GM12878 (cell line): ENCODE results near the gene LSM14A. TPM values are rescaled to one million over a fixed set of nuclear protein-coding genes. Genes with fewer than 3 reads are reported as not detected.

Experiments
- ATAC-seq: fragments of 200-7000 bp; cut with Tn5 transposase; 3 replicates; pipeline ENCODE4 v1.9.1; 2020; ENCODE audit warnings: mild to moderate bottlenecking, moderate library complexity
- BruUV-seq: library from RNA; stranded (reverse); fragments of 400-500 nt; replicated peaks from 2 replicates; lab custom pipeline; 2021; lab: Mats Ljungman, UMichigan
- CTCF ChIA-PET: fragments of 300-600 bp; sonication (Branson Sonifier 250); formaldehyde crosslinking; extraction: SDS; loops from one replicate; lab custom pipeline; 2021; ENCODE audit warnings: inconsistent platforms; lab: Yijun Ruan, JAX
- POLR2A ChIA-PET: fragments of 350-600 bp; formaldehyde crosslinking; extraction: SDS; loops from one replicate; lab custom pipeline; 2021; ENCODE audit warnings: inconsistent platforms; lab: Charles Lee
- RAD21 ChIA-PET: fragments of 300-600 bp; sonication (Branson Sonifier 250); formaldehyde crosslinking; loops from one replicate; lab custom pipeline; 2023; ENCODE audit warnings: antibody characterized with exemption; ENCODE audit not compliant: unreplicated experiment; lab: Charles Lee
- SMC1A ChIA-PET: fragments of 300-600 bp; sonication (Branson Sonifier 250); formaldehyde crosslinking; loops from one replicate; lab custom pipeline; 2023; ENCODE audit not compliant: unreplicated experiment, uncharacterized antibody; lab: Charles Lee
- DNase-seq: peaks from one replicate; pipeline ENCODE4 v3.0.0-alpha.2; 2011; ENCODE audit warnings: low read depth, low spot score
- FAIRE-seq: peaks from 3 replicates; lab custom pipeline; 2011; peaks lifted over from hg19 to GRCh38; lab: Jason Lieb, UNC
- H2AFZ ChIP-seq: 2 replicates; pipeline ENCODE4 v1.6.0; 2011; ENCODE audit warnings: low read depth, low read length, control low read depth; ENCODE audit not compliant: control insufficient read depth
- H3K27ac ChIP-seq: 2 replicates; pipeline ENCODE4 v1.5.1; 2011; ENCODE audit warnings: control low read depth; ENCODE audit not compliant: control insufficient read depth, insufficient read depth
- H3K27me3 ChIP-seq, 2 experiments: replicated peaks in 1 of 2; 2 replicates each; pipeline versions ENCODE4 v1.6.0 to v1.6.1; 2011; ENCODE audit warnings: low read length in 1 of 2; ENCODE audit not compliant: control insufficient read depth in 2 of 2, insufficient read depth in 2 of 2
- H3K36me3 ChIP-seq, 2 experiments: 2 replicates each; pipeline ENCODE4 v1.5.1; 2011; ENCODE audit warnings: low read length in 1 of 2; ENCODE audit not compliant: control insufficient read depth in 2 of 2, insufficient read depth in 2 of 2
- H3K4me1 ChIP-seq: 2 replicates; pipeline ENCODE4 v1.6.1; 2011; ENCODE audit warnings: mild to moderate bottlenecking, low read length, moderate library complexity, mixed read lengths; ENCODE audit not compliant: control insufficient read depth, insufficient read depth
- H3K4me2 ChIP-seq: 2 replicates; pipeline ENCODE4 v1.6.0; 2011; ENCODE audit warnings: control low read depth; ENCODE audit not compliant: control insufficient read depth, insufficient read depth
- H3K4me3 ChIP-seq: fragments of 200-600 bp; sonication (generic); 2 replicates; pipeline ENCODE4 v1.5.1; 2016
- H3K79me2 ChIP-seq: 2 replicates; pipeline ENCODE4 v1.6.0; 2011; ENCODE audit warnings: low read length; ENCODE audit not compliant: control insufficient read depth, insufficient read depth
- H3K9ac ChIP-seq: 2 replicates; pipeline ENCODE4 v1.8.0; 2011; ENCODE audit warnings: low read length, control low read depth, mixed read lengths; ENCODE audit not compliant: control insufficient read depth, insufficient read depth
- H3K9me3 ChIP-seq: replicated peaks from 3 replicates; pipeline ENCODE4 v1.5.1; 2011; ENCODE audit warnings: mild to moderate bottlenecking, low read length; ENCODE audit not compliant: control insufficient read depth, insufficient read depth
- H4K20me1 ChIP-seq: 2 replicates; pipeline ENCODE4 v1.6.0; 2011; ENCODE audit not compliant: control insufficient read depth, insufficient read depth
- BACH1 ChIP-seq: fragments of 450-650 bp; IDR thresholded peaks from 2 replicates; pipeline ENCODE4 v1.6.1; 2017; ENCODE audit warnings: mild to moderate bottlenecking, borderline replicate concordance
- BCLAF1 ChIP-seq: fragments of 450-650 bp; IDR thresholded peaks from 2 replicates; pipeline ENCODE4 v1.6.1; 2017; ENCODE audit warnings: antibody characterized with exemption, mild to moderate bottlenecking, moderate library complexity
- CUX1 ChIP-seq: IDR thresholded peaks from 2 replicates; pipeline ENCODE4 v1.6.1; 2012; ENCODE audit warnings: improper control_type of control experiment, low read depth, low read length; ENCODE audit not compliant: insufficient replicate concordance
- NFIC ChIP-seq: IDR thresholded peaks from 2 replicates; pipeline ENCODE4 v1.6.1; 2012; ENCODE audit warnings: low read depth, mild to moderate bottlenecking, inconsistent platforms, low read length, moderate library complexity
- RELA ChIP-seq: fragments of 450-650 bp; IDR thresholded peaks from 2 replicates; pipeline ENCODE4 v1.8.0; 2014; ENCODE audit warnings: borderline replicate concordance; ENCODE audit not compliant: partially characterized antibody
- SMAD1 ChIP-seq: fragments of 450-650 bp; IDR thresholded peaks from 2 replicates; pipeline ENCODE4 v1.6.1; 2018; ENCODE audit warnings: mild to moderate bottlenecking, low read depth; ENCODE audit not compliant: partially characterized antibody
- SUZ12 ChIP-seq: fragments of 200-600 bp; sonication (generic); IDR thresholded peaks from one replicate; pipeline ENCODE4 v1.6.1; 2018; ENCODE audit warnings: antibody characterized with exemption, mild to moderate bottlenecking; ENCODE audit not compliant: unreplicated experiment
- WGBS: methylation state at CpG from one replicate; pipeline ENCODE4 v1.1.6; 2016; ENCODE audit warnings: low lambda C conversion rate; ENCODE audit not compliant: insufficient replicate concordance, insufficient coverage; ENCODE audit errors: missing lambda C conversion rate; 5-methylcytosine and 5-hydroxymethylcytosine counted together
- in situ Hi-C: fragments of 300-500 bp; cut with MboI; formaldehyde crosslinking; loops from 9 replicates; pipeline ENCODE4 v1.14.3; 2018; ENCODE audit warnings: mixed read lengths
- intact Hi-C: fragments of 100-400 bp; cut with micrococcal nuclease; formaldehyde crosslinking; loops from one replicate; pipeline ENCODE4 v1.14.2; 2022; ENCODE audit not compliant: unreplicated experiment
- polyA plus RNA-seq, 11 experiments: library from polyadenylated mRNA; depleted of rRNA in 4 of 11; unstranded in 6 of 11; stranded (reverse) in 5 of 11; fragments of >200 nt; fragmentation: Nextera tagmentation in 4 of 11; fragmentation: Illumina TruSeq in 1 of 11; extraction: Ambion mirVana in 4 of 11; extraction: Trizol in 1 of 11; gene quantifications; 1 replicate in 1 of 11; 2 replicates in 10 of 11; pipeline versions ENCODE4 v1.2.1 to v1.2.3, GENCODE V29; 2011 to 2016; ENCODE audit warnings: inconsistent platforms in 2 of 11, missing spikeins in 2 of 11, low read depth in 1 of 11
- total RNA-seq, 4 experiments: library from RNA; depleted of rRNA in 3 of 4; stranded (reverse); fragments of >200 nt in 3 of 4; fragmentation: Illumina TruSeq in 1 of 4; extraction: Trizol in 1 of 4; gene quantifications; 2 replicates each; pipeline versions ENCODE4 v1.2.1 to v1.2.3, GENCODE V29; 2013 to 2021

LSM14A gene
- total and polyA plus RNA-seq, 10 of the 15 experiments (the other 5 are each of a cell fraction or from before 2014, with no cell fraction given) = 21.9 to 193 (median 89.4) TPM

DNA sequence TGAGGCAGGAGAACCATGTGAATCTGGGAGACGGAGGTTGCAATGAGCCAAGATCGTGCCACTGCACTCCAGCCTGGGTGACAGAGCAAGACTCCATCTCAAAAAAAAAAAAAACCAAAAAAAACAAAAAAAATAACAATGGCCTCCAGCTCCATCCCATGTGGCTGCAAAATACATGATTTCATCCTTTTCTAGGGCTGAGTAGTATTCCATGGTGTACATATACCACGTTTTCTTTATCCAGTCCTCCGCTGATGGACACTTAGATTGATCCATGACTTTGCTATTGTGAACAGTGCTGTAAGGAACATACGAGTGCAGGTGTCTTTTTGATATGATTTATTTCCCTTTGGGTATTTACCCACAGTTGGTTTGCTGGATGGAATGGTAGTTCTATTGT, 20.9 kb upstream of the LSM14A start:
- 32% methylated on average over 5 of the region's 5 CpGs for WGBS
- SMC1A ChIA-PET = no interaction called here
- no peak for FAIRE-seq

More for the DNA sequence above, 20.9 kb upstream of the LSM14A start:
- Histone ChIP-seq H3K9me3 (no peaks in the 10 kb centered on the region), H3K4me3 (no peak overlapping the region), H2AFZ (no peak overlapping the region), H3K4me1 (no peaks in the 10 kb centered on the region), H3K4me2 (no peak overlapping the region), H3K27ac (no peak overlapping the region), H3K27me3 (no peaks in the 10 kb centered on the region; a peak in 1 of 4 replicates), H3K79me2 (no peaks in the 10 kb centered on the region), H3K9ac (no peak overlapping the region), H4K20me1 (no peaks in the 10 kb centered on the region), H3K36me3 (no peaks in the 10 kb centered on the region)
- BruUV-seq = no TSS peak
- no peak for ATAC-seq
- intact Hi-C loops = no loop called here
- CTCF ChIA-PET = no interaction called here
- RAD21 ChIA-PET = no interaction called here
- DNase-seq = no peak
- POLR2A ChIA-PET = no interaction called here
- in situ Hi-C loops = no loop called here
- TF ChIP-seq CUX1 (no peak), RELA (no peak), NFIC (no peak), SMAD1 (no peak), BCLAF1 (no peak), BACH1 (no peak), SUZ12 (no peak)
